ENCODE data around the gene XYLT1. TPM values are rescaled to one million over a fixed set of nuclear protein-coding genes. Genes with fewer than 3 reads are reported as not detected.

Gene XYLT1
- polyA plus RNA-seq, 1 of the 3 experiments (the other 2 are of a cell fraction), result 17.6 TPM

GRCh38 chr16:17519101-17519955, 48.6 kb upstream of the XYLT1 start (continued):
- TF ChIP-seq SIN3A (IDR thresholded peaks at IDR 0.05; ENCODE audit: borderline replicate concordance, low read depth, low read length) (no peak), CHD2 (IDR thresholded peaks at IDR 0.05; ENCODE audit: low read length, partially characterized antibody) (no peak), SMC3 (IDR thresholded peaks at IDR 0.05; ENCODE audit: low read depth, low read length) (no peak)

DNA sequence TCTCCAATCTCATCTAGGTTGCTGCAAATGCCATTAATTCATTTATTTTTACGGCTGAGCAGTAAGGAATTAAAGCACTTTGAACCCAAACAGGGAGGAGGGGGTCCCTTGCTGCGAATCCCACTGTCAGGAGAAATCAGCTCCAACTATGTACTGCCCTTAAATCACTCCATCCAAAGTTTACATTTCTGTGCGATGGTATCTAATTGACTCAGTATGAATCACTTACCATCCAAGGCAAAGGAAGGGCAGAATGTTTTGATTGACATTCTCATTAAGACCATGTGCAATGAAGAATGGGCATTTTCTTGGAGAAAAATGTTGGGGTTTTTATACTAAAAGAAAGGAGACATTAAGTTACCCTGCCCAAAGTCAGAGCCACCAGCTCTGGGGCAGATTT, 47.7 kb upstream of the XYLT1 start:
- Histone ChIP-seq H3K9ac (peak overlapping the region; percentile 79), H3K27ac (ENCODE audit: low read depth in 2 of 2, low read length in 1 of 2) (peak overlapping the region in 1 of 2 experiments; percentile 99; a peak in 2 of 4 replicates), H3K36me3 (replicated peaks in 1 of 2; ENCODE audit: control insufficient read depth in 1 of 2, insufficient read depth in 2 of 2, low read length in 1 of 2) (no peaks in the 10 kb centered on the region), H3F3A (replicated peaks; ENCODE audit: insufficient read depth) (peaks cover 62% of the 10 kb centered on the region), H3K4me3 (ENCODE audit: low read depth in 2 of 2, low read length in 1 of 2) (peak overlapping the region in 1 of 2 experiments; percentile 30; a peak in 2 of 4 replicates), H3K9me3 (no peaks in the 10 kb centered on the region), H3K4me2 (peak overlapping the region; percentile 68), H3K4me1 (ENCODE audit: control insufficient read depth in 1 of 2, insufficient read depth in 2 of 2, low read depth in 1 of 2, low read length in 1 of 2) (peaks cover 0 to 24% of the 10 kb centered on the region in 2 experiments; a peak in 2 of 4 replicates), H2AFZ (ENCODE audit: low read depth) (no peak overlapping the region), H4K20me1 (ENCODE audit: insufficient read depth) (no peaks in the 10 kb centered on the region), H3K9me2 (no peaks in the 10 kb centered on the region), H3K79me2 (ENCODE audit: insufficient read depth) (no peaks in the 10 kb centered on the region), H3K27me3 (ENCODE audit: insufficient read depth) (no peaks in the 10 kb centered on the region)
- no peak for DNase-seq
- ChIA-PET CTCF (interaction anchor here (0.8 kb wide), 1 partner anchor 41 kb away, joined by 3 read pairs; no protein-coding TSS in a partner anchor), POLR2A (no interaction called here)
- WGBS (ENCODE audit: low lambda C conversion rate), result 5% methylated on average over 3 of the region's 3 CpGs
- TF ChIP-seq TCF12 (IDR thresholded peaks at IDR 0.05) (peak; percentile 94), SIN3A (IDR thresholded peaks at IDR 0.05; ENCODE audit: borderline replicate concordance, low read depth, low read length) (no peak; the same call in 1 of the 2 replicates), SMC3 (IDR thresholded peaks at IDR 0.05; ENCODE audit: low read depth, low read length) (no peak), FOXM1 (IDR thresholded peaks at IDR 0.05; ENCODE audit: low read depth) (peak; percentile 66; the same call in 1 of the 2 replicates), USF2 (IDR thresholded peaks at IDR 0.05; ENCODE audit: borderline replicate concordance, low read depth, low read length) (no peak), EP300 (IDR thresholded peaks at IDR 0.05; ENCODE audit: borderline replicate concordance in 1 of 2, low read depth in 1 of 2, low read length in 1 of 2) (peak in 1 of 2 experiments; percentile 93; a peak in 2 of 4 replicates), PBX3 (IDR thresholded peaks at IDR 0.05) (peak; percentile 97), CHD2 (IDR thresholded peaks at IDR 0.05; ENCODE audit: low read length, partially characterized antibody) (no peak), MXI1 (IDR thresholded peaks at IDR 0.05; ENCODE audit: low read depth, low read length) (no peak), GATA2 (CRISPR knock-in tag; IDR thresholded peaks at IDR 0.05) (no peak), POLR2AphosphoS5 (IDR thresholded peaks at IDR 0.05; ENCODE audit: low read depth, low read length) (peak; percentile 73; the same call in 1 of the 2 replicates), RXRA (IDR thresholded peaks at IDR 0.05; ENCODE audit: borderline replicate concordance, low read depth) (peak; percentile 93; the same call in 1 of the 2 replicates), FOSL2 (IDR thresholded peaks at IDR 0.05; ENCODE audit: borderline replicate concordance, low read depth) (peak; percentile 97), TEAD4 (IDR thresholded peaks at IDR 0.05; ENCODE audit: borderline replicate concordance, insufficient read depth) (peak; percentile 72; the same call in 1 of the 2 replicates), EZH2phosphoT487 (IDR thresholded peaks at IDR 0.05; ENCODE audit: borderline replicate concordance, low read depth) (no peak), NFIC (IDR thresholded peaks at IDR 0.05; ENCODE audit: borderline replicate concordance) (peak; percentile 76), IRF3 (IDR thresholded peaks at IDR 0.05; ENCODE audit: low read depth, low read length) (no peak), ELF1 (IDR thresholded peaks at IDR 0.05) (no peak), YY1 (IDR thresholded peaks at IDR 0.05; ENCODE audit: low read depth) (no peak)
- TF ChIP-seq, protein P1, sequence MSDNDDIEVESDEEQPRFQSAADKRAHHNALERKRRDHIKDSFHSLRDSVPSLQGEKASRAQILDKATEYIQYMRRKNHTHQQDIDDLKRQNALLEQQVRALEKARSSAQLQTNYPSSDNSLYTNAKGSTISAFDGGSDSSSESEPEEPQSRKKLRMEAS (IDR thresholded peaks at IDR 0.05; ENCODE audit: low read depth), result no peak; the same call in 1 of the 2 replicates
- TF ChIP-seq, protein P2, sequence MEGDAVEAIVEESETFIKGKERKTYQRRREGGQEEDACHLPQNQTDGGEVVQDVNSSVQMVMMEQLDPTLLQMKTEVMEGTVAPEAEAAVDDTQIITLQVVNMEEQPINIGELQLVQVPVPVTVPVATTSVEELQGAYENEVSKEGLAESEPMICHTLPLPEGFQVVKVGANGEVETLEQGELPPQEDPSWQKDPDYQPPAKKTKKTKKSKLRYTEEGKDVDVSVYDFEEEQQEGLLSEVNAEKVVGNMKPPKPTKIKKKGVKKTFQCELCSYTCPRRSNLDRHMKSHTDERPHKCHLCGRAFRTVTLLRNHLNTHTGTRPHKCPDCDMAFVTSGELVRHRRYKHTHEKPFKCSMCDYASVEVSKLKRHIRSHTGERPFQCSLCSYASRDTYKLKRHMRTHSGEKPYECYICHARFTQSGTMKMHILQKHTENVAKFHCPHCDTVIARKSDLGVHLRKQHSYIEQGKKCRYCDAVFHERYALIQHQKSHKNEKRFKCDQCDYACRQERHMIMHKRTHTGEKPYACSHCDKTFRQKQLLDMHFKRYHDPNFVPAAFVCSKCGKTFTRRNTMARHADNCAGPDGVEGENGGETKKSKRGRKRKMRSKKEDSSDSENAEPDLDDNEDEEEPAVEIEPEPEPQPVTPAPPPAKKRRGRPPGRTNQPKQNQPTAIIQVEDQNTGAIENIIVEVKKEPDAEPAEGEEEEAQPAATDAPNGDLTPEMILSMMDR (IDR thresholded peaks at IDR 0.05), result no peak
- TF ChIP-seq, protein P3, sequence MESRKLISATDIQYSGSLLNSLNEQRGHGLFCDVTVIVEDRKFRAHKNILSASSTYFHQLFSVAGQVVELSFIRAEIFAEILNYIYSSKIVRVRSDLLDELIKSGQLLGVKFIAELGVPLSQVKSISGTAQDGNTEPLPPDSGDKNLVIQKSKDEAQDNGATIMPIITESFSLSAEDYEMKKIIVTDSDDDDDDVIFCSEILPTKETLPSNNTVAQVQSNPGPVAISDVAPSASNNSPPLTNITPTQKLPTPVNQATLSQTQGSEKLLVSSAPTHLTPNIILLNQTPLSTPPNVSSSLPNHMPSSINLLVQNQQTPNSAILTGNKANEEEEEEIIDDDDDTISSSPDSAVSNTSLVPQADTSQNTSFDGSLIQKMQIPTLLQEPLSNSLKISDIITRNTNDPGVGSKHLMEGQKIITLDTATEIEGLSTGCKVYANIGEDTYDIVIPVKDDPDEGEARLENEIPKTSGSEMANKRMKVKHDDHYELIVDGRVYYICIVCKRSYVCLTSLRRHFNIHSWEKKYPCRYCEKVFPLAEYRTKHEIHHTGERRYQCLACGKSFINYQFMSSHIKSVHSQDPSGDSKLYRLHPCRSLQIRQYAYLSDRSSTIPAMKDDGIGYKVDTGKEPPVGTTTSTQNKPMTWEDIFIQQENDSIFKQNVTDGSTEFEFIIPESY (IDR thresholded peaks at IDR 0.05; ENCODE audit: borderline replicate concordance, low read depth), result 0 out of 2 replicates have a peak, but pooled peaks have one; percentile 32

Measured in SK-N-SH (cell line).